Left lung (tissue), 10 donors: ENCODE results near the gene NCOA7. TPM values are rescaled to one million over a fixed set of nuclear protein-coding genes. Genes with fewer than 3 reads are reported as not detected.
A peak's percentile ranks its signal among the peaks of the same experiment; 100 is the strongest.
"Not testable (repeated sequence)": the region's sequence is repeated elsewhere in the genome, so short reads cannot be mapped to it uniquely, and the experiment has no call there.

ENCODE experiments used
- ATAC-seq: fragments of 200-7000 bp; cut with Tn5 transposase; one replicate; pipeline ENCODE4 v1.9.1; 2020; ENCODE audit warnings: moderate library complexity
- DNase-seq, 4 donors: peaks; one replicate each; pipeline ENCODE4 v3.0.0-alpha.2; 2013 to 2020
- H3K27ac ChIP-seq, 2 donors: fragments of 200-600 bp; sonication (generic) in 1 of 2; one replicate each; pipeline versions ENCODE4 v1.5.0 to v1.8.0; 2020 to 2021
- H3K27me3 ChIP-seq, 2 donors: fragments of 200-600 bp; sonication (generic) in 1 of 2; one replicate each; pipeline versions ENCODE4 v1.5.0 to v1.8.0; 2020 to 2021
- H3K36me3 ChIP-seq, 2 donors: fragments of 200-600 bp; sonication (generic) in 1 of 2; one replicate each; pipeline versions ENCODE4 v1.5.0 to v1.8.0; 2020 to 2021
- H3K4me1 ChIP-seq, 2 donors: fragments of 200-600 bp; one replicate each; pipeline ENCODE4 v1.8.0; 2021
- H3K4me3 ChIP-seq, 2 donors: fragments of 200-600 bp; sonication (generic) in 1 of 2; one replicate each; pipeline versions ENCODE4 v1.5.0 to v1.8.0; 2020 to 2021; ENCODE audit warnings: mild to moderate bottlenecking in 1 of 2
- H3K9me3 ChIP-seq, 2 donors: fragments of 200-600 bp; sonication (generic) in 1 of 2; one replicate each; pipeline versions ENCODE4 v1.5.0 to v1.8.0; 2020 to 2021
- intact Hi-C, 2 donors: fragments of 100-400 bp; cut with DNase I; formaldehyde crosslinking; loops; one replicate each; pipeline versions ENCODE4 v1.11.2 to v1.14.2; 2022
- polyA plus RNA-seq, 6 donors: library from polyadenylated mRNA; unstranded; fragments of 120-200 nt; gene quantifications; one replicate each; pipeline ENCODE4 v1.2.1, GENCODE V29; 2013; ENCODE audit not compliant: insufficient read length in 6 of 6
- total RNA-seq, 2 donors: library from RNA; stranded (reverse); fragmentation: NEBNext Ultra II Directional; extraction: Animal tissue kit (Norgen Biotek cat#: 25700); gene quantifications; one replicate each; pipeline ENCODE4 v1.2.1, GENCODE V29; 2021
- TF ChIP-seq, protein P1 (sequence below), 2 donors: fragments of 200-600 bp; sonication (generic) in 1 of 2; IDR thresholded peaks; one replicate each; pipeline versions ENCODE4 v1.5.0 to v1.8.0; 2021; ENCODE audit warnings: antibody characterized with exemption in 2 of 2
- donor health status: DM: no; HTN: yes; CAD: no.
- donor health status: DM: no; HTN: no; CAD: no.

The NCOA7 gene
- total and polyA plus RNA-seq, 8 donors, result 16.1 to 94.3 (median 18.3) TPM

DNA sequence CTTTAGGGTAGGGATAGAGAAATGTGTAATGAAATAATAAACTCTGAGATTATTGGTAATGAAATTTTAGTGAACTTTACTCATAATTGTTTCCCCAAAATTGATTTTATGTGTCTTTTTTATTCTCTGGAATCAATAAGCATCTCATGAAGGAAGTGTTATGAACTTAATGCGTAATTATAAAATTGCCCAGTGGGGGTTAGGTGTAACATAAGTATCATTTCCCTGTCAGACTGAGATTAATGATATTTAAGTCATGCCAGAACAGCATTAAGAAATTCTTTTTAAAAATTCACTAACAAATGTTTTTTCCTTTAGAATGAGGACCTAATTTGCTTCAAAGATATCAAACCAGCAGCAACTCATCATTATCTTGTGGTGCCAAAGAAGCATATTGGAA lies 175.8 kb downstream of the NCOA7 start:
- TF ChIP-seq, protein P1, sequence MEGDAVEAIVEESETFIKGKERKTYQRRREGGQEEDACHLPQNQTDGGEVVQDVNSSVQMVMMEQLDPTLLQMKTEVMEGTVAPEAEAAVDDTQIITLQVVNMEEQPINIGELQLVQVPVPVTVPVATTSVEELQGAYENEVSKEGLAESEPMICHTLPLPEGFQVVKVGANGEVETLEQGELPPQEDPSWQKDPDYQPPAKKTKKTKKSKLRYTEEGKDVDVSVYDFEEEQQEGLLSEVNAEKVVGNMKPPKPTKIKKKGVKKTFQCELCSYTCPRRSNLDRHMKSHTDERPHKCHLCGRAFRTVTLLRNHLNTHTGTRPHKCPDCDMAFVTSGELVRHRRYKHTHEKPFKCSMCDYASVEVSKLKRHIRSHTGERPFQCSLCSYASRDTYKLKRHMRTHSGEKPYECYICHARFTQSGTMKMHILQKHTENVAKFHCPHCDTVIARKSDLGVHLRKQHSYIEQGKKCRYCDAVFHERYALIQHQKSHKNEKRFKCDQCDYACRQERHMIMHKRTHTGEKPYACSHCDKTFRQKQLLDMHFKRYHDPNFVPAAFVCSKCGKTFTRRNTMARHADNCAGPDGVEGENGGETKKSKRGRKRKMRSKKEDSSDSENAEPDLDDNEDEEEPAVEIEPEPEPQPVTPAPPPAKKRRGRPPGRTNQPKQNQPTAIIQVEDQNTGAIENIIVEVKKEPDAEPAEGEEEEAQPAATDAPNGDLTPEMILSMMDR (IDR thresholded peaks at IDR 0.05), result no peak
- no peak overlapping the region for H3K4me3 ChIP-seq
- no peaks in the 10 kb centered on the region for H3K4me1 ChIP-seq
- no peaks in the 10 kb centered on the region for H3K27me3 ChIP-seq
- DNase-seq (no peak), ATAC-seq (no peak)
- H3K27ac ChIP-seq, result no peak overlapping the region
- intact Hi-C loops, result no loop called here
- H3K9me3 ChIP-seq, result no peaks in the 10 kb centered on the region
- peaks cover 0 to 13% of the 10 kb centered on the region in 2 donors for H3K36me3 ChIP-seq

DNA sequence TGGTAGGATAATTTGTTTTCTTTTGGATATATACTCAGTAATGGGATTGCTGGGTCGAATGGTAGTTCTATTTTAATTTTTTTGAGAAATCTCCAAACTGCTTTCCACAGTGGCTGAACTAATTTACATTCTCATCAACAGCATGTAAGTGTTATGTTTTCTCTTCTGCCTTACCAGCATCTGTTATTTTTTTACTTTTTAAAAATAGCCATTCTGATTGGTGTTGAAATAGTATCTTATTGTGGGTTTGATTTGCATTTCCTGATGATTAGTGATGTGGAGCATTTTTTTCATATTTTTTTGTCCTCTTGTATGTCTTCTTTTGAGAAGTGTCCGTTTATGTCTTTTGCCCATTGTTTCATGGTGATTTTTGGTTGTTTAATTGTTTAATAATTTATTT lies 177.7 kb downstream of the NCOA7 start:
- intact Hi-C loops, result no loop called here
- no peaks in the 10 kb centered on the region for H3K4me1 ChIP-seq
- ATAC-seq (no peak), DNase-seq (no peak)
- peaks cover 0 to 22% of the 10 kb centered on the region in 2 donors for H3K36me3 ChIP-seq
- no peak overlapping the region for H3K27ac ChIP-seq
- H3K4me3 ChIP-seq, result no peak overlapping the region
- H3K27me3 ChIP-seq, result no peaks in the 10 kb centered on the region
- no peaks in the 10 kb centered on the region for H3K9me3 ChIP-seq
- TF ChIP-seq, protein P1 (IDR thresholded peaks at IDR 0.05), result no peak

DNA sequence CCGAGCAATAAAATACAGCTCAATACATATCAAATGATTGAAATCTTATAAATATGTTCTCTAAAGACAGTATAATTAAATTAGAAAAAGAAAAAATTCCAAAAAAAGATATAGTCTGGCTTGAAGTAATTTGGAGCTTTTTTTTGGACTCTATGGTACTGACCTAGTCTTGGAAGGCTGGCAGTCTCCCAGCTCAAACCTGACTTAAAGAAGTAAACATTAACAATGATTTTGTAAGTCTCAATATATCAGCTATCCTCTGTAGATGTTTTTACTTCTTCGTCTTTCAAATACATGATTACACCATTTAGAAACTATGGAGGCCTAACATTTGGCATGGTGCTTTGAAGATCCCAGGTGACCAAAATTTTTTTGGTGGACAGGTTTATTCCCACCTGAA lies 180.0 kb downstream of the NCOA7 start:
- Histone ChIP-seq H3K27me3 (no peaks in the 10 kb centered on the region), H3K9me3 (no peaks in the 10 kb centered on the region), H3K27ac (no peak overlapping the region), H3K4me3 (no peak overlapping the region), H3K36me3 (peaks cover 0 to 33% of the 10 kb centered on the region in 2 donors), H3K4me1 (peaks cover 0 to 3% of the 10 kb centered on the region in 2 donors)
- TF ChIP-seq, protein P1 (IDR thresholded peaks at IDR 0.05), result no peak
- no peak for DNase-seq
- intact Hi-C loops, result loop anchor here in 1 of 2 donors (5.0 to 10.0 kb wide), 2 partner anchors 116 to 188 kb away; no protein-coding TSS in a partner anchor
- no peak for ATAC-seq

DNA sequence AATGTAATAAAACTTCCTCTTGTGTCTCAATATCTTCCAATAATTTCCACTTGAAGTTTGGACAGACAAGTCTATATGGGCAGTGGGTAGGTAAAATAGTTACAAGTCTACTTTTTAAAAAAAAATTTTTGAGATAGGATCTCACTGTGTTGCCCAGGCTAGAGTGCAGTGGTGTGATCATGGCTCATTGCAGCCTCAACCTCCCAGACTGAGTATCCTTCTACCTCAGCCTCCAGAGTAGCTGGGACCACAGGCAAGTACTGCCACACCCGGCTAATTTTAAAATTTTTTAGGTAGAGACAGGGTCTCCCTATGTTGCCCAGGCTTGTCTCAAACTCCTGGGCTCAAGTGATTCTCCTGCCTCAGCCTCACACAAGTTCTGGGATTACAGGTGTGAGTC lies 181.7 kb downstream of the NCOA7 start:
- H3K36me3 ChIP-seq, result peaks cover 0 to 33% of the 10 kb centered on the region in 2 donors
- not testable (repeated sequence) for H3K9me3 ChIP-seq, ATAC-seq, H3K27me3 ChIP-seq, H3K4me1 ChIP-seq, H3K27ac ChIP-seq, H3K4me3 ChIP-seq, DNase-seq
- intact Hi-C loops, result loop anchor here in 1 of 2 donors (5.0 to 10.0 kb wide), 2 partner anchors 118 to 190 kb away; no protein-coding TSS in a partner anchor

DNA sequence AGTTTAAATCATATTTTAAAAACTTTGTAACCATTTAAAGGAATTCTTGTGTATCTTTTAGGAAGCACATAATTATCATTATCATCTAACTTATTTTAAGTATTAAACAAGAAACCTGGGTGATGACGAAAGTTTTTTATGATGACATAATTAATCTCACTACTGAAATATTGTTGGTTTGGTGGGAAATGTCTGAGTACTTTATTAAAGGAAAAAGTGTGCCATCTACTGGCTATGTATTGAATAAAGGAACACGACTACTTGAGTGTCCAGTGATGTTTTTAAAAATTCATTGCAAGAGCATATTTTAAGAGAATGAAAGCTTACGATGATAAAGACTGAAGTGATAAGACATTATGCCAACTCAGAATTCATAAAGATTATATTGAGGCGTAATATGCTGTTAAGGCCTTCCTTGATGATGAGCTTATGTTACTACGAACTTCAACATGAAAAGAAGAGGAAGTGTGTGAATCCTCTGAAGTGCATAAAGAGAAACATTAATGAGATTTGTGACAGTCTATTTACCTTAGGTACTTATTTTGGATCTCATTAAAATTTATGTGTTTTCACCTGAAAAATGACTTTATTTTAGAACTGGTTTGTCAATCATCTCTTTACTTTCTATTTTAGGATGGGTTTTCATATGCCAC lies 183.6 kb downstream of the NCOA7 start:
- H3K27ac ChIP-seq, result no peak overlapping the region
- H3K9me3 ChIP-seq, result no peaks in the 10 kb centered on the region
- DNase-seq (peak in 1 of 4 donors; percentile 46), ATAC-seq (peak; percentile 80)
- TF ChIP-seq, protein P1 (IDR thresholded peaks at IDR 0.05), result peak; percentile 48 to 49
- intact Hi-C loops, result loop anchor here in 1 of 2 donors (5.0 to 10.0 kb wide), 2 partner anchors 120 to 192 kb away; no protein-coding TSS in a partner anchor
- H3K4me1 ChIP-seq, result peaks cover 0 to 3% of the 10 kb centered on the region in 2 donors
- H3K4me3 ChIP-seq, result no peak overlapping the region
- peaks cover 0 to 24% of the 10 kb centered on the region in 2 donors for H3K36me3 ChIP-seq
- no peaks in the 10 kb centered on the region for H3K27me3 ChIP-seq
